SU-DHL-6 (cell line): ENCODE measurements around the gene ENOX2.

ENCODE experiments used
- H2AFZ ChIP-seq: fragments of 200-600 bp; sonication (generic); 2 replicates; pipeline ENCODE4 v1.6.1; 2014; ENCODE audit warnings: low read depth, mild to moderate bottlenecking, moderate library complexity, mixed read lengths, antibody characterized with exemption, low read length; ENCODE audit not compliant: severe bottlenecking
- H3F3A ChIP-seq: fragments of 200-600 bp; shearing (Covaris generic); 2 replicates; pipeline ENCODE4 v1.6.0; 2016; ENCODE audit warnings: antibody characterized with exemption, mild to moderate bottlenecking; ENCODE audit not compliant: insufficient read depth
- H3K27ac ChIP-seq: fragments of 200-600 bp; sonication (generic); 2 replicates; pipeline ENCODE4 v1.5.1; 2016; ENCODE audit warnings: low read depth, mild to moderate bottlenecking, low read length, moderate library complexity, mixed read lengths
- H3K27me3 ChIP-seq: fragments of 200-600 bp; sonication (generic), shearing (Covaris generic); 2 replicates; pipeline ENCODE4 v1.6.0; 2014; ENCODE audit warnings: mild to moderate bottlenecking, low read length
- H3K36me3 ChIP-seq: fragments of 200-600 bp; sonication (generic); 2 replicates; pipeline ENCODE4 v1.6.1; 2014; ENCODE audit warnings: mild to moderate bottlenecking, low read length, mixed read lengths
- H3K4me2 ChIP-seq: fragments of 300-600, 200-600 bp; shearing (Covaris generic), sonication (generic); 2 replicates; pipeline ENCODE4 v1.6.0; 2014; ENCODE audit warnings: low read length, low read depth, mild to moderate bottlenecking; ENCODE audit not compliant: poor library complexity, severe bottlenecking
- H3K4me3 ChIP-seq: fragments of 200-600 bp; sonication (generic); 2 replicates; pipeline ENCODE4 v1.5.1; 2014; ENCODE audit warnings: antibody characterized with exemption, low read length, mild to moderate bottlenecking, mixed read lengths; ENCODE audit not compliant: insufficient read depth, poor library complexity, severe bottlenecking
- H3K79me2 ChIP-seq: fragments of 200-600 bp; sonication (generic); 2 replicates; pipeline ENCODE4 v1.6.1; 2014; ENCODE audit warnings: mild to moderate bottlenecking, low read length, moderate library complexity; ENCODE audit not compliant: insufficient read depth
- H3K9ac ChIP-seq: fragments of 200-600 bp; sonication (generic); 2 replicates; pipeline ENCODE4 v1.7.0; 2014; ENCODE audit warnings: mild to moderate bottlenecking, low read length
- H3K9me2 ChIP-seq: fragments of 200-600 bp; sonication (generic); replicated peaks from 2 replicates; pipeline ENCODE4 v1.6.1; 2014; ENCODE audit warnings: low read length; ENCODE audit not compliant: insufficient read depth
- H3K9me3 ChIP-seq: fragments of 200-600 bp; sonication (generic); 2 replicates; pipeline ENCODE4 v1.6.1; 2014; ENCODE audit warnings: low read length, mixed read lengths; ENCODE audit not compliant: insufficient read depth
- H4K20me1 ChIP-seq: fragments of 200-600 bp; sonication (generic); 2 replicates; pipeline ENCODE4 v1.6.1; 2014; ENCODE audit warnings: low read depth, mild to moderate bottlenecking, antibody characterized with exemption, low read length, moderate library complexity, mixed read lengths
- EZH2phosphoT487 ChIP-seq: fragments of 200-600 bp; sonication (generic), shearing (Covaris generic); conservative IDR thresholded peaks from 2 replicates; pipeline ENCODE4 v1.6.1; 2018; ENCODE audit warnings: mild to moderate bottlenecking, antibody characterized with exemption, low read length, moderate library complexity, mixed read lengths
- TF ChIP-seq, protein P1 (sequence below): fragments of 200-600 bp; sonication (generic); IDR thresholded peaks from one replicate; pipeline ENCODE4 v1.5.1; 2017; ENCODE audit warnings: antibody characterized with exemption, mild to moderate bottlenecking, low read length, moderate library complexity; ENCODE audit not compliant: insufficient read depth, poor library complexity, severe bottlenecking

Gene ENOX2

DNA sequence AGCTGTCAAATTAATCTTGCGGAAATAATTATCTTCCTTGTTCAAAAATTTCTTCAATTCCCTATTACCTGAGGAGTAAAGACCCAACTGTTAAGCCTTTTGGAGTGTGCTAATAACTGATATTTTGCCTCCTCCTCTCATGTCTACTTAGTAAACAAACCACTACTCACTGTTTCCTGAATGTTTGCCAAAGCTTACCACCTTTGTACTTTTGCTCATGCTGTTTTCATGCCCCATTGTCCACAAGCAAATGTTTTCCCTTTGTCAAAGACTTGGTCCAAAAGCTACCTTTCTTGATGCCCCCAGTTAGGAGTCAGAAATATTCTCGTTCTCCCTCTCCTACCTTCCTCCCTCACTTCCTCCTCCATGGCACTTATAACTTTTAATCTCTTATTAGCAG, 226.1 kb downstream of the ENOX2 start:
- H3K9ac ChIP-seq, result no peak overlapping the region
- H3K9me3 ChIP-seq, result no peaks in the 10 kb centered on the region
- H3K27me3 ChIP-seq, result no peaks in the 10 kb centered on the region
- H3K4me2 ChIP-seq, result no peak overlapping the region
- H3K36me3 ChIP-seq, result no peaks in the 10 kb centered on the region
- H4K20me1 ChIP-seq, result no peaks in the 10 kb centered on the region
- TF ChIP-seq, protein P1, sequence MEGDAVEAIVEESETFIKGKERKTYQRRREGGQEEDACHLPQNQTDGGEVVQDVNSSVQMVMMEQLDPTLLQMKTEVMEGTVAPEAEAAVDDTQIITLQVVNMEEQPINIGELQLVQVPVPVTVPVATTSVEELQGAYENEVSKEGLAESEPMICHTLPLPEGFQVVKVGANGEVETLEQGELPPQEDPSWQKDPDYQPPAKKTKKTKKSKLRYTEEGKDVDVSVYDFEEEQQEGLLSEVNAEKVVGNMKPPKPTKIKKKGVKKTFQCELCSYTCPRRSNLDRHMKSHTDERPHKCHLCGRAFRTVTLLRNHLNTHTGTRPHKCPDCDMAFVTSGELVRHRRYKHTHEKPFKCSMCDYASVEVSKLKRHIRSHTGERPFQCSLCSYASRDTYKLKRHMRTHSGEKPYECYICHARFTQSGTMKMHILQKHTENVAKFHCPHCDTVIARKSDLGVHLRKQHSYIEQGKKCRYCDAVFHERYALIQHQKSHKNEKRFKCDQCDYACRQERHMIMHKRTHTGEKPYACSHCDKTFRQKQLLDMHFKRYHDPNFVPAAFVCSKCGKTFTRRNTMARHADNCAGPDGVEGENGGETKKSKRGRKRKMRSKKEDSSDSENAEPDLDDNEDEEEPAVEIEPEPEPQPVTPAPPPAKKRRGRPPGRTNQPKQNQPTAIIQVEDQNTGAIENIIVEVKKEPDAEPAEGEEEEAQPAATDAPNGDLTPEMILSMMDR, result no peak
- no peak for TF ChIP-seq EZH2phosphoT487
- H3K9me2 ChIP-seq, result no peaks in the 10 kb centered on the region
- no peak overlapping the region for H3K27ac ChIP-seq
- no peak overlapping the region for H2AFZ ChIP-seq
- H3K79me2 ChIP-seq, result no peaks in the 10 kb centered on the region
- no peak overlapping the region for H3K4me3 ChIP-seq
- H3F3A ChIP-seq, result no peaks in the 10 kb centered on the region

GRCh38 chrX:130672214-130672613, 230.8 kb downstream of the ENOX2 start:
- H3K27ac ChIP-seq, result no peak overlapping the region
- no peaks in the 10 kb centered on the region for H3K9me3 ChIP-seq
- H3K36me3 ChIP-seq, result no peaks in the 10 kb centered on the region
- H3F3A ChIP-seq, result no peaks in the 10 kb centered on the region
- H3K9ac ChIP-seq, result no peak overlapping the region
- H3K79me2 ChIP-seq, result no peaks in the 10 kb centered on the region
- no peaks in the 10 kb centered on the region for H3K9me2 ChIP-seq
- H2AFZ ChIP-seq, result no peak overlapping the region
- no peaks in the 10 kb centered on the region for H3K27me3 ChIP-seq
- TF ChIP-seq, protein P1, result no peak
- no peak for TF ChIP-seq EZH2phosphoT487
- no peak overlapping the region for H3K4me3 ChIP-seq
- no peaks in the 10 kb centered on the region for H4K20me1 ChIP-seq
- H3K4me2 ChIP-seq, result no peak overlapping the region

DNA sequence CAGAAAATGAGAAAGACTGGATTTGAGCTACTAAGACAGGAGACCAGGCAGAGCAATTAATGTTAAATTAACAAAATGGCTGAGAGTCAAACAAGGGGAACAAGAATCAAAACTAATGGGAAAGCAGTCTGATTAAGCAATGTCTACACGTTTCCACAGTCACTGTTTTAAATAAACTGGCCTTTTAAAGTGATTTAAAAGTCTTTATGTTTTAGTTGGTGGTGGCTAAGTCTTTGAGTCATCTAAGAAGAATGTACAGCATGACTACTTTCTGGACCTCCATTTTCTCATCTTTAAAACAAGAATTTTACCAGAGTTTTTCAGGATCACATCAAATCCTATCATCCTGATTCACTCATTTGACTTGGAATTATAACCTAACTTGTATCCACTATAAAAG, 233.8 kb downstream of the ENOX2 start:
- Histone ChIP-seq H3K27me3 (no peaks in the 10 kb centered on the region), H3K9ac (no peak overlapping the region), H4K20me1 (no peaks in the 10 kb centered on the region), H3K4me2 (no peak overlapping the region), H3K36me3 (no peaks in the 10 kb centered on the region), H3K79me2 (no peaks in the 10 kb centered on the region), H3K9me2 (no peaks in the 10 kb centered on the region), H3K9me3 (no peaks in the 10 kb centered on the region), H3F3A (no peaks in the 10 kb centered on the region), H3K27ac (no peak overlapping the region), H3K4me3 (no peak overlapping the region), H2AFZ (no peak overlapping the region)
- TF ChIP-seq, protein P1, result no peak
- no peak for TF ChIP-seq EZH2phosphoT487

GRCh38 chrX:130665263-130665662, 237.7 kb downstream of the ENOX2 start:
- Histone ChIP-seq H3K9me3 (no peaks in the 10 kb centered on the region), H2AFZ (no peak overlapping the region), H4K20me1 (no peaks in the 10 kb centered on the region), H3K9ac (no peak overlapping the region), H3K9me2 (no peaks in the 10 kb centered on the region), H3K4me3 (no peak overlapping the region), H3K27ac (no peak overlapping the region), H3F3A (no peaks in the 10 kb centered on the region), H3K27me3 (no peaks in the 10 kb centered on the region), H3K79me2 (no peaks in the 10 kb centered on the region), H3K36me3 (no peaks in the 10 kb centered on the region), H3K4me2 (no peak overlapping the region)
- no peak for TF ChIP-seq EZH2phosphoT487
- TF ChIP-seq, protein P1, result no peak
